Measurements from ENCODE around the gene TRERF1. TPM values are rescaled to one million over a fixed set of nuclear protein-coding genes. Genes with fewer than 3 reads are reported as not detected.
"Not testable (repeated sequence)": the region's sequence is repeated elsewhere in the genome, so short reads cannot be mapped to it uniquely, and the experiment has no call there.

TRERF1 gene
- total RNA-seq, 4 donors from 2014 or later, result 2.5 to 8.0 (median 3.4) TPM

- WGBS, 2 donors (ENCODE audit: low coverage in 1 of 2), result 64 to 72% methylated on average over 3 of the region's 3 CpGs
- in situ Hi-C loops (cut with MboI; ENCODE audit: low pct_ligation_motif_present in 1 of 4, low pct_unique_long_range_greater_than_20kb in 1 of 4, low sequenced_read_pairs in 3 of 4) (loop anchor here in 2 of 4 donors (25.0 kb wide), 2 partner anchors 275 to 300 kb away; partner anchors contain the start of genes BYSL (in 1 of the 2), CCND3 (in 1 of the 2) and MED20 (in 1 of the 2)), intact Hi-C loops (cut with DNase I; ENCODE audit: low total_unique reads) (no loop called here)
- H3K4me1 ChIP-seq, result peaks cover 5 to 21% (median 9%) of the 10 kb centered on the region in 4 donors
- no peaks in the 10 kb centered on the region for H3K27me3 ChIP-seq
- TF ChIP-seq POLR2AphosphoS5 (IDR thresholded peaks at IDR 0.05), result no peak
- TF ChIP-seq CTCF (IDR thresholded peaks at IDR 0.05), result no peak
- no peak for TF ChIP-seq POLR2A (IDR thresholded peaks at IDR 0.05)
- TF ChIP-seq EP300 (IDR thresholded peaks at IDR 0.05; ENCODE audit: low read depth), result no peak
- H3K27ac ChIP-seq, result no peak overlapping the region
- DNase-seq, result no peak
- no peak overlapping the region for H3K4me3 ChIP-seq
- no peaks in the 10 kb centered on the region for H3K9me3 ChIP-seq
- H3K36me3 ChIP-seq, result peaks cover 0 to 57% (median 28%) of the 10 kb centered on the region in 4 donors
These were observed 239.3 kb downstream of the TRERF1 start for GRCh38 chr6:42212442-42212841.

GRCh38 chr6:42211726-42212125, 240.0 kb downstream of the TRERF1 start:
- Histone ChIP-seq H3K4me1 (peaks cover 2 to 16% (median 4%) of the 10 kb centered on the region in 4 donors), H3K27ac (no peak overlapping the region), H3K27me3 (no peaks in the 10 kb centered on the region), H3K36me3 (peaks cover 0 to 60% (median 29%) of the 10 kb centered on the region in 4 donors), H3K4me3 (no peak overlapping the region), H3K9me3 (no peaks in the 10 kb centered on the region)
- 80 to 81% methylated on average over 6 of the region's 6 CpGs for WGBS, 2 donors (ENCODE audit: low coverage in 1 of 2)
- DNase-seq, result no peak
- TF ChIP-seq EP300 (IDR thresholded peaks at IDR 0.05; ENCODE audit: low read depth) (no peak), CTCF (IDR thresholded peaks at IDR 0.05) (no peak), POLR2A (IDR thresholded peaks at IDR 0.05) (no peak), POLR2AphosphoS5 (IDR thresholded peaks at IDR 0.05) (no peak)
- intact Hi-C loops (cut with DNase I; ENCODE audit: low total_unique reads), result no loop called here
- in situ Hi-C loops (cut with MboI; ENCODE audit: low pct_ligation_motif_present in 1 of 4, low pct_unique_long_range_greater_than_20kb in 1 of 4, low sequenced_read_pairs in 3 of 4), result loop anchor here in 2 of 4 donors (25.0 kb wide), 2 partner anchors 274 to 299 kb away; partner anchors contain the start of genes BYSL (in 1 of the 2), CCND3 (in 1 of the 2) and MED20 (in 1 of the 2)

GRCh38 chr6:42210551-42210950, 241.2 kb downstream of the TRERF1 start:
- Histone ChIP-seq H3K4me3 (no peak overlapping the region), H3K9me3 (no peaks in the 10 kb centered on the region), H3K36me3 (peaks cover 0 to 60% (median 29%) of the 10 kb centered on the region in 4 donors), H3K4me1 (peaks cover 0 to 7% (median 0%) of the 10 kb centered on the region in 4 donors), H3K27ac (no peak overlapping the region), H3K27me3 (no peaks in the 10 kb centered on the region)
- in situ Hi-C loops (cut with MboI; ENCODE audit: low pct_ligation_motif_present in 1 of 4, low pct_unique_long_range_greater_than_20kb in 1 of 4, low sequenced_read_pairs in 3 of 4), result loop anchor here in 2 of 4 donors (25.0 kb wide), 2 partner anchors 273 to 298 kb away; partner anchors contain the start of genes BYSL (in 1 of the 2), CCND3 (in 1 of the 2) and MED20 (in 1 of the 2)
- intact Hi-C loops (cut with DNase I; ENCODE audit: low total_unique reads), result no loop called here
- DNase-seq, result no peak
- no peak for TF ChIP-seq POLR2A (IDR thresholded peaks at IDR 0.05)
- no peak for TF ChIP-seq POLR2AphosphoS5 (IDR thresholded peaks at IDR 0.05)
- no peak for TF ChIP-seq CTCF (IDR thresholded peaks at IDR 0.05)
- no peak for TF ChIP-seq EP300 (IDR thresholded peaks at IDR 0.05; ENCODE audit: low read depth)
- WGBS, 2 donors (ENCODE audit: low coverage in 1 of 2), result 80 to 88% methylated on average over 1 of the region's 1 CpG

GRCh38 chr6:42207559-42207958, 244.2 kb downstream of the TRERF1 start:
- H3K4me1 ChIP-seq; intact Hi-C loops (cut with DNase I; ENCODE audit: low total_unique reads); H3K27ac ChIP-seq; H3K4me3 ChIP-seq; DNase-seq; H3K27me3 ChIP-seq; H3K9me3 ChIP-seq: not testable (repeated sequence)
- peaks cover 0 to 44% (median 21%) of the 10 kb centered on the region in 4 donors for H3K36me3 ChIP-seq
- in situ Hi-C loops (cut with MboI; ENCODE audit: low pct_ligation_motif_present in 1 of 4, low pct_unique_long_range_greater_than_20kb in 1 of 4, low sequenced_read_pairs in 3 of 4), result loop anchor here in 2 of 4 donors (25.0 kb wide), 2 partner anchors 270 to 295 kb away; partner anchors contain the start of genes BYSL (in 1 of the 2), CCND3 (in 1 of the 2) and MED20 (in 1 of the 2)
- WGBS, 2 donors (ENCODE audit: low coverage in 1 of 2), result 62 to 82% methylated on average over 2 of the region's 2 CpGs

Data from transverse colon (tissue), 4 donors.